CD14-positive monocyte (primary cell): ENCODE measurements around the gene CNTD1. TPM values are rescaled to one million over a fixed set of nuclear protein-coding genes. Genes with fewer than 3 reads are reported as not detected.
"Not testable (repeated sequence)": the region's sequence is repeated elsewhere in the genome, so short reads cannot be mapped to it uniquely, and the experiment has no call there.

Source experiments
- DNase-seq, 3 donors: peaks; one replicate each; pipeline ENCODE4 v3.0.0-alpha.2; 2011 to 2022
- H2AFZ ChIP-seq: 2 replicates; pipeline ENCODE4 v1.6.0; 2012; ENCODE audit warnings: mild to moderate bottlenecking, low read depth, low read length, inconsistent platforms; ENCODE audit not compliant: insufficient read depth, poor library complexity, severe bottlenecking
- H3K27ac ChIP-seq, 2 donors: 1 replicate in 1 of 2; 2 replicates in 1 of 2; pipeline ENCODE4 v1.5.1; 2012 to 2013; ENCODE audit warnings: low read length in 2 of 2, control low read depth in 1 of 2, inconsistent platforms in 1 of 2, low read depth in 1 of 2, mild to moderate bottlenecking in 1 of 2
- H3K27me3 ChIP-seq, 2 donors: one replicate each; pipeline versions ENCODE4 v1.6.0 to v1.6.1; 2011 to 2013; ENCODE audit warnings: low read length in 2 of 2; ENCODE audit not compliant: control insufficient read depth in 2 of 2, insufficient read depth in 2 of 2
- H3K36me3 ChIP-seq, 2 donors: replicated peaks in 1 of 2; 1 replicate in 1 of 2; 2 replicates in 1 of 2; pipeline versions ENCODE4 v1.5.1 to v1.6.1; 2012 to 2013; ENCODE audit warnings: low read length in 2 of 2, control low read depth in 1 of 2, inconsistent platforms in 1 of 2, mild to moderate bottlenecking in 1 of 2; ENCODE audit not compliant: insufficient read depth in 2 of 2, control insufficient read depth in 1 of 2
- H3K4me1 ChIP-seq, 2 donors: 1 replicate in 1 of 2; 2 replicates in 1 of 2; pipeline versions ENCODE4 v1.5.1 to v1.6.1; 2012 to 2013; ENCODE audit warnings: low read length in 2 of 2, control low read depth in 1 of 2, inconsistent platforms in 1 of 2, mild to moderate bottlenecking in 1 of 2, moderate library complexity in 1 of 2; ENCODE audit not compliant: insufficient read depth in 2 of 2, control insufficient read depth in 1 of 2
- H3K4me2 ChIP-seq: replicated peaks from 2 replicates; pipeline ENCODE3; 2012; ENCODE audit warnings: low read length, moderate library complexity, mild to moderate bottlenecking; ENCODE audit not compliant: poor library complexity, severe bottlenecking; ENCODE audit errors: extremely low read depth
- H3K4me3 ChIP-seq, 3 experiments: fragments of 200-600 bp in 1 of 3; sonication (generic) in 1 of 3; replicated peaks in 1 of 3; 1 replicate in 2 of 3; 2 replicates in 1 of 3; pipeline ENCODE4 v1.5.1; 2011 to 2013; ENCODE audit warnings: low read length in 3 of 3, mild to moderate bottlenecking in 3 of 3, control low read depth in 2 of 3, low read depth in 2 of 3, inconsistent platforms in 1 of 3, moderate library complexity in 1 of 3
- H3K79me2 ChIP-seq: 2 replicates; pipeline ENCODE4 v1.6.0; 2012; ENCODE audit warnings: mild to moderate bottlenecking, control low read depth, inconsistent platforms, low read length, moderate library complexity; ENCODE audit not compliant: insufficient read depth
- H3K9ac ChIP-seq: 2 replicates; pipeline ENCODE4 v1.6.0; 2017; ENCODE audit warnings: low read length, mild to moderate bottlenecking; ENCODE audit not compliant: insufficient read depth, poor library complexity, severe bottlenecking
- H3K9me3 ChIP-seq, 2 donors: replicated peaks in 1 of 2; 1 replicate in 1 of 2; 2 replicates in 1 of 2; pipeline versions ENCODE4 v1.5.1 to v1.6.1; 2012 to 2013; ENCODE audit warnings: low read length in 2 of 2, control low read depth in 1 of 2; ENCODE audit not compliant: control insufficient read depth in 1 of 2, insufficient read depth in 1 of 2
- H4K20me1 ChIP-seq: 2 replicates; pipeline ENCODE4 v1.6.0; 2012; ENCODE audit warnings: mild to moderate bottlenecking, low read length, control low read depth, moderate library complexity; ENCODE audit not compliant: insufficient read depth
- H3K27ac Mint-ChIP-seq, 7 donors: one replicate each; pipeline ENCODE4 v1.8.0; 2020; ENCODE audit warnings: mild to moderate bottlenecking in 7 of 7, mixed read lengths in 7 of 7, moderate library complexity in 6 of 7, inconsistent platforms in 2 of 7
- H3K27me3 Mint-ChIP-seq, 3 donors: one replicate each; pipeline ENCODE4 v1.8.0; 2021 to 2022; ENCODE audit warnings: low read depth in 3 of 3, mild to moderate bottlenecking in 3 of 3, mixed read lengths in 3 of 3, moderate library complexity in 3 of 3, inconsistent platforms in 1 of 3
- H3K36me3 Mint-ChIP-seq, 2 donors: one replicate each; pipeline ENCODE4 v1.8.0; 2020; ENCODE audit warnings: mixed read lengths in 2 of 2, inconsistent platforms in 1 of 2, mild to moderate bottlenecking in 1 of 2
- H3K4me1 Mint-ChIP-seq: one replicate; pipeline ENCODE4 v1.8.0; 2020; ENCODE audit warnings: mild to moderate bottlenecking, mixed read lengths
- H3K4me3 Mint-ChIP-seq, 2 donors: one replicate each; pipeline ENCODE4 v1.8.0; 2020; ENCODE audit warnings: mild to moderate bottlenecking in 2 of 2, mixed read lengths in 2 of 2, moderate library complexity in 1 of 2
- H3K9me3 Mint-ChIP-seq, 7 donors: one replicate each; pipeline ENCODE4 v1.8.0; 2020 to 2022; ENCODE audit warnings: mixed read lengths in 7 of 7, mild to moderate bottlenecking in 6 of 7, moderate library complexity in 6 of 7, inconsistent platforms in 2 of 7
- WGBS: methylation state at CpG from one replicate; pipeline ENCODE4 v1.1.5; 2013; ENCODE audit warnings: missing lambda C conversion rate; ENCODE audit not compliant: insufficient coverage; 5-methylcytosine and 5-hydroxymethylcytosine counted together
- intact Hi-C, 2 donors: fragments of 100-400 bp; cut with micrococcal nuclease; formaldehyde crosslinking; loops; one replicate each; pipeline versions ENCODE4 v1.15.0 to v1.15.1; 2023
- polyA plus RNA-seq, 3 donors: library from polyadenylated mRNA; depleted of rRNA in 1 of 3; unstranded in 2 of 3; stranded (reverse) in 1 of 3; fragments of 300-500 nt in 2 of 3; fragments of >200 nt in 1 of 3; fragmentation: Illumina TruSeq in 2 of 3; gene quantifications; 1 replicate in 2 of 3; 2 replicates in 1 of 3; pipeline ENCODE4 v1.2.3, GENCODE V29; 2012 to 2021
- TF ChIP-seq, protein P1 (sequence below): fragments of 200-600 bp; IDR thresholded peaks from one replicate; pipeline ENCODE4 v1.8.0; 2022; ENCODE audit warnings: antibody characterized with exemption, mild to moderate bottlenecking

The CNTD1 gene
- polyA plus RNA-seq, 3 donors, result not detected

- Histone ChIP-seq H3K27me3 (peaks cover 2 to 5% of the 10 kb centered on the region in 2 donors), H3K4me3 (no peak overlapping the region), H3K36me3 (no peaks in the 10 kb centered on the region), H4K20me1 (no peaks in the 10 kb centered on the region), H2AFZ (no peak overlapping the region), H3K9me3 (no peaks in the 10 kb centered on the region), H3K27ac (no peak overlapping the region), H3K4me1 (no peaks in the 10 kb centered on the region), H3K9ac (no peak overlapping the region), H3K4me2 (no peak overlapping the region), H3K79me2 (no peaks in the 10 kb centered on the region)
- TF ChIP-seq, protein P1, sequence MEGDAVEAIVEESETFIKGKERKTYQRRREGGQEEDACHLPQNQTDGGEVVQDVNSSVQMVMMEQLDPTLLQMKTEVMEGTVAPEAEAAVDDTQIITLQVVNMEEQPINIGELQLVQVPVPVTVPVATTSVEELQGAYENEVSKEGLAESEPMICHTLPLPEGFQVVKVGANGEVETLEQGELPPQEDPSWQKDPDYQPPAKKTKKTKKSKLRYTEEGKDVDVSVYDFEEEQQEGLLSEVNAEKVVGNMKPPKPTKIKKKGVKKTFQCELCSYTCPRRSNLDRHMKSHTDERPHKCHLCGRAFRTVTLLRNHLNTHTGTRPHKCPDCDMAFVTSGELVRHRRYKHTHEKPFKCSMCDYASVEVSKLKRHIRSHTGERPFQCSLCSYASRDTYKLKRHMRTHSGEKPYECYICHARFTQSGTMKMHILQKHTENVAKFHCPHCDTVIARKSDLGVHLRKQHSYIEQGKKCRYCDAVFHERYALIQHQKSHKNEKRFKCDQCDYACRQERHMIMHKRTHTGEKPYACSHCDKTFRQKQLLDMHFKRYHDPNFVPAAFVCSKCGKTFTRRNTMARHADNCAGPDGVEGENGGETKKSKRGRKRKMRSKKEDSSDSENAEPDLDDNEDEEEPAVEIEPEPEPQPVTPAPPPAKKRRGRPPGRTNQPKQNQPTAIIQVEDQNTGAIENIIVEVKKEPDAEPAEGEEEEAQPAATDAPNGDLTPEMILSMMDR, result no peak
- Mint-ChIP-seq H3K27me3 (peaks cover 22 to 35% (median 25%) of the 10 kb centered on the region in 3 donors), H3K4me1 (peaks cover 3% of the 10 kb centered on the region), H3K36me3 (peaks cover 0 to under 1% of the 10 kb centered on the region in 2 donors), H3K27ac (no peak overlapping the region), H3K4me3 (no peak overlapping the region), H3K9me3 (peaks cover 0 to 3% (median 0%) of the 10 kb centered on the region in 7 donors)
- intact Hi-C loops, result no loop called here
- DNase-seq, result no peak
Measured at GRCh38 chr17:42767512-42767911, 31.1 kb upstream of the CNTD1 start.

DNA sequence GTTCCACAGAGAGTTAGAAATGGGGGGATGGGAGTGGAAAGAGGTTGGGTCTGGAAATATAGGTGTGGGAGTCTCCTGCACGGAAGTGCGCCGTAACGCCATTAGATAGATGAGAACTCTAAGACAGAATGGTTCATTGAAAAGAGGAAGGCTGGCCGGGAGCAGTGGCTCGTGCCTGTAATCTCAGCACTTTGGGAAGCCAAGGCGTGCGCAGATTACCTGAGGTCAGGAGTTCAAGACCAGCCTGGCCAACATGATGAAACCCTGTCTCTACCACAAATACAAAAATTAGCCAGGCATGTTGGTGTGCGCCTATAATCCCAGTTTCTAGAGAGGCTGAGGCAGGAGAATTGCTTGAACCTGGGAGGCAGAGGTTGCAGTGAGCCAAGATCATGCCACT is 30.7 kb upstream of the CNTD1 start:
- H3K27ac Mint-ChIP-seq, intact Hi-C loops: not testable (repeated sequence)
- WGBS, result 77% methylated on average over 8 of the region's 9 CpGs

DNA sequence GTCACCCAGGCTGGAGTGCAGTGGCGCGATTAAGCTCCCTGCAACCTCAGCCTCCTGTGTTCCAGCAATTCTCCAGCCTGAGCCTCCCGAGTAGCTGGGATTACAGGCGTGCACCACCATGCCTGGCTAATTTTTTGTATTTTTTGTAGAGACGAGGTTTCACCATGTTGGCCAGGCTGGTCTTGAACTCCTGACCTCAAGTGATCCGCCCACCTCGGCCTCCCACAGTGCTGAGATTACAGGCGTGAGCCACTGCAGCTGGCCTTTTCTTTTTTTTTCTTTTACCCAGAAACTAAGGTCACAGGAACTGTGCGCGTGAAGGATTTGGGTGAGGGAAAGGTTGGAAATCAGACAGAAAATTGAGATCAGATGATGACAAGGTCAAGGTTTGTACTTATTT is 28.7 kb upstream of the CNTD1 start:
- not testable (repeated sequence) for H2AFZ ChIP-seq, H3K27me3 ChIP-seq, H4K20me1 ChIP-seq, H3K36me3 ChIP-seq, H3K79me2 ChIP-seq, H3K4me2 ChIP-seq, H3K9me3 ChIP-seq, H3K4me3 ChIP-seq, H3K9me3 Mint-ChIP-seq, H3K9ac ChIP-seq, DNase-seq, H3K36me3 Mint-ChIP-seq, H3K4me3 Mint-ChIP-seq, H3K27ac Mint-ChIP-seq, H3K27ac ChIP-seq
- H3K4me1 Mint-ChIP-seq, result peaks cover 12% of the 10 kb centered on the region
- 92% methylated on average over 4 of the region's 10 CpGs for WGBS
- H3K27me3 Mint-ChIP-seq, result peaks cover 17 to 26% (median 18%) of the 10 kb centered on the region in 3 donors
- peaks cover 11 to 13% of the 10 kb centered on the region in 2 donors for H3K4me1 ChIP-seq
- intact Hi-C loops, result loop anchor here in 1 of 2 donors (5.0 kb wide), 1 partner anchor 52 kb away; the partner anchor contains the start of gene BECN1

More for the DNA sequence above, 30.7 kb upstream of the CNTD1 start:
- not testable (repeated sequence) for H3K4me1 ChIP-seq, H3K27ac ChIP-seq, DNase-seq, H4K20me1 ChIP-seq, H2AFZ ChIP-seq, H3K4me2 ChIP-seq, H3K36me3 Mint-ChIP-seq, H3K79me2 ChIP-seq, H3K36me3 ChIP-seq, H3K4me1 Mint-ChIP-seq, H3K9ac ChIP-seq, H3K4me3 ChIP-seq, H3K9me3 ChIP-seq, H3K9me3 Mint-ChIP-seq, H3K27me3 ChIP-seq
- Mint-ChIP-seq H3K4me3 (peak overlapping the region in 1 of 2 donors; percentile 21), H3K27me3 (peaks cover 19 to 30% (median 20%) of the 10 kb centered on the region in 3 donors)
